KG1 (cell line): ENCODE measurements around the gene CLEC4M.
"Not testable (repeated sequence)": the region's sequence is repeated elsewhere in the genome, so short reads cannot be mapped to it uniquely, and the experiment has no call there.

Experiments
- DNase-seq: peaks from one replicate; lab custom pipeline; 2025; lab: John Stamatoyannopoulos, UW

CLEC4M gene

GRCh38 chr19:7773841-7774240 lies 10.8 kb downstream of the CLEC4M start:
- no peak for DNase-seq

GRCh38 chr19:7775761-7776160 lies 12.7 kb downstream of the CLEC4M start:
- no peak for DNase-seq

GRCh38 chr19:7778081-7778480 lies 15.0 kb downstream of the CLEC4M start:
- no peak for DNase-seq

GRCh38 chr19:7779631-7780486 lies 16.8 kb downstream of the CLEC4M start:
- DNase-seq: no peak

- no peak for DNase-seq
Observed at GRCh38 chr19:7781157-7781556, 18.1 kb downstream of the CLEC4M start.

- DNase-seq: no peak
Observed at GRCh38 chr19:7783991-7784423, 21.0 kb downstream of the CLEC4M start.

GRCh38 chr19:7784856-7785255 lies 21.8 kb downstream of the CLEC4M start:
- no peak for DNase-seq

- DNase-seq: no peak
Observed at GRCh38 chr19:7787141-7787540, 24.1 kb downstream of the CLEC4M start.

GRCh38 chr19:7787602-7788177 lies 24.6 kb downstream of the CLEC4M start:
- no peak for DNase-seq

GRCh38 chr19:7788178-7788932 lies 25.3 kb downstream of the CLEC4M start:
- no peak for DNase-seq

- no peak for DNase-seq
Observed at GRCh38 chr19:7788933-7789323, 25.9 kb downstream of the CLEC4M start.

- DNase-seq: no peak
Observed at GRCh38 chr19:7789447-7789846, 26.4 kb downstream of the CLEC4M start.

- no peak for DNase-seq
Observed at GRCh38 chr19:7790416-7790815, 27.4 kb downstream of the CLEC4M start.

GRCh38 chr19:7792281-7792680 lies 29.2 kb downstream of the CLEC4M start:
- DNase-seq: no peak

- DNase-seq: not testable (repeated sequence)
Observed at GRCh38 chr19:7792701-7793100, 29.7 kb downstream of the CLEC4M start.

- DNase-seq: no peak
Observed at GRCh38 chr19:7793493-7793892, 30.4 kb downstream of the CLEC4M start.

- no peak for DNase-seq
Observed at GRCh38 chr19:7795555-7796161, 32.6 kb downstream of the CLEC4M start.

GRCh38 chr19:7799640-7800355 lies 36.8 kb downstream of the CLEC4M start:
- DNase-seq: peak; percentile 72

- no peak for DNase-seq
Observed at GRCh38 chr19:7801020-7801570, 38.1 kb downstream of the CLEC4M start.

GRCh38 chr19:7806234-7806633 lies 43.2 kb downstream of the CLEC4M start:
- DNase-seq: no peak

- DNase-seq: no peak
Observed at GRCh38 chr19:7806876-7807275, 43.8 kb downstream of the CLEC4M start.
